DOHH2 (cell line): Measurements from ENCODE around the gene MCF2L.

Source experiments
- H3F3A ChIP-seq: fragments of 200-600 bp; sonication (generic), shearing (Covaris generic); 2 replicates; pipeline ENCODE4 v1.6.0; 2016; ENCODE audit warnings: antibody characterized with exemption, mild to moderate bottlenecking; ENCODE audit not compliant: control insufficient read depth, insufficient read depth
- H3K27ac ChIP-seq: fragments of 200-600 bp; sonication (generic); 2 replicates; pipeline ENCODE4 v1.5.1; 2014; ENCODE audit warnings: low read depth, mild to moderate bottlenecking, low read length, moderate library complexity
- H3K27me3 ChIP-seq: fragments of 200-600 bp; sonication (generic); 2 replicates; pipeline ENCODE4 v1.6.1; 2014; ENCODE audit warnings: mild to moderate bottlenecking, low read length, mixed read lengths; ENCODE audit not compliant: control insufficient read depth
- H3K36me3 ChIP-seq: fragments of 200-600 bp; sonication (generic); 2 replicates; pipeline ENCODE4 v1.6.1; 2014; ENCODE audit warnings: mild to moderate bottlenecking, low read length, moderate library complexity, mixed read lengths; ENCODE audit not compliant: control insufficient read depth
- H3K4me1 ChIP-seq: fragments of 200-600 bp; sonication (generic); 2 replicates; pipeline ENCODE4 v1.6.1; 2014; ENCODE audit warnings: mild to moderate bottlenecking, low read length, mixed read lengths; ENCODE audit not compliant: control insufficient read depth
- H3K4me2 ChIP-seq: fragments of 200-600 bp; sonication (generic); 2 replicates; pipeline ENCODE4 v1.6.0; 2014; ENCODE audit warnings: mild to moderate bottlenecking, low read length, moderate library complexity
- H3K4me3 ChIP-seq: fragments of 200-600 bp; sonication (generic); 2 replicates; pipeline ENCODE4 v1.5.1; 2014; ENCODE audit warnings: mild to moderate bottlenecking, low read length, mixed read lengths
- H3K79me2 ChIP-seq: fragments of 200-600 bp; sonication (generic); 2 replicates; pipeline ENCODE4 v1.6.1; 2014; ENCODE audit warnings: mild to moderate bottlenecking, low read length, mixed read lengths; ENCODE audit not compliant: control insufficient read depth
- H3K9me2 ChIP-seq: fragments of 200-600 bp; sonication (generic); replicated peaks from 2 replicates; pipeline ENCODE4 v1.6.1; 2014; ENCODE audit warnings: mild to moderate bottlenecking, low read length, mixed read lengths; ENCODE audit not compliant: control insufficient read depth
- H3K9me3 ChIP-seq: fragments of 200-600 bp; sonication (generic); 2 replicates; pipeline ENCODE4 v1.6.1; 2014; ENCODE audit warnings: antibody characterized with exemption, low read length, mixed read lengths; ENCODE audit not compliant: control insufficient read depth, insufficient read depth
- H4K20me1 ChIP-seq: fragments of 200-600 bp; sonication (generic); 2 replicates; pipeline ENCODE4 v1.6.0; 2014; ENCODE audit warnings: low read depth, mild to moderate bottlenecking, antibody characterized with exemption, low read length, moderate library complexity; ENCODE audit not compliant: control insufficient read depth, insufficient read depth
- EZH2phosphoT487 ChIP-seq: fragments of 200-600 bp; sonication (generic); IDR thresholded peaks from 2 replicates; pipeline ENCODE4 v1.6.1; 2017; ENCODE audit warnings: borderline replicate concordance, mild to moderate bottlenecking, antibody characterized with exemption, low read length, moderate library complexity, mixed read lengths
- TF ChIP-seq, protein P1 (sequence below): fragments of 200-600 bp; sonication (generic); IDR thresholded peaks from one replicate; pipeline ENCODE4 v1.5.1; 2014; ENCODE audit warnings: antibody characterized with exemption, mild to moderate bottlenecking, low read depth, low read length; ENCODE audit not compliant: poor library complexity, severe bottlenecking

MCF2L gene

DNA sequence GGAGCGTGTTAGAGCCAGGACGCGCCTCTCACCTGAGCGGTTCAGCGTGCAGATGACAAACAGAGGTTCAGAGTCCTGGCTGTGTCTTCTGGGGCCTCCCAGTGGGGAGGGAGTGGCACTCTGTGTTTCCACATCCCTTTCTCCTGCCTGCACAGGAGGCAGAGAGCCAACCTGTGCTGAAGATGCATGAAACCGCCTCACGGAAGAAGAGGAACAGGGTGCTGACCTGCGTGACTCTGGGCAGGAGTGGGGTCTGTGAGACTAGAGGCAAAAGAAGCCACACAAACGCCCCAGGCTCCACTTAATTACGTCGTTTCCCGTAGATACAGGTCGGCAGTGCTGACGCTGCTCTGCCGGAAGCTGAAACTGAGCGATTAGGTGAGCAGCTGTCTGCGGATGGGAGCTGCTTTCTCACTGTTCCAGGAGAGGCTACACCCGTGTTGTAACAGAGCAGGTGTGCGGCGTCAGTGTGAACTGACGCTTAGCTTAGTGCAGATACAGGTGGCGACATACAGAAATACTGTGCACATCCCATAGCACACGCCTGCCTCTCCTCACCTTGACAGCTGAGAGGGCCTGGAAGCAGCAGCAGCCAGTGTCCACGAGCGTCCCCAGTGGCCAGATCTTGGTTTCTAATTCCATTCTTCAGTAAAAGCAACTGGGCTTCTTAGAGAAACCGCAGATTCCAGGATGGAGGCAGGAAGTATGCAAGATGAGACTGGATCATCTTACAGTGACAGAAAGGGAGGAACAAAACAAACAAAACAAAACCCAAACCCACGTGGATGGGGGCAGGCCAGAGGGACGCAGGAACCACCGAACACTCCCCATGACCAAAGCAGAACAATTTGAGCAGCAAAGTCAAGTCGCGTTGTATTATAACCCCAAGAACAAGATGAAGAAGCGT lies 37.7 kb upstream of the MCF2L start:
- H3K9me2 ChIP-seq, result no peaks in the 10 kb centered on the region
- no peaks in the 10 kb centered on the region for H3K4me1 ChIP-seq
- no peaks in the 10 kb centered on the region for H4K20me1 ChIP-seq
- no peaks in the 10 kb centered on the region for H3F3A ChIP-seq
- H3K79me2 ChIP-seq, result no peaks in the 10 kb centered on the region
- TF ChIP-seq, protein P1, sequence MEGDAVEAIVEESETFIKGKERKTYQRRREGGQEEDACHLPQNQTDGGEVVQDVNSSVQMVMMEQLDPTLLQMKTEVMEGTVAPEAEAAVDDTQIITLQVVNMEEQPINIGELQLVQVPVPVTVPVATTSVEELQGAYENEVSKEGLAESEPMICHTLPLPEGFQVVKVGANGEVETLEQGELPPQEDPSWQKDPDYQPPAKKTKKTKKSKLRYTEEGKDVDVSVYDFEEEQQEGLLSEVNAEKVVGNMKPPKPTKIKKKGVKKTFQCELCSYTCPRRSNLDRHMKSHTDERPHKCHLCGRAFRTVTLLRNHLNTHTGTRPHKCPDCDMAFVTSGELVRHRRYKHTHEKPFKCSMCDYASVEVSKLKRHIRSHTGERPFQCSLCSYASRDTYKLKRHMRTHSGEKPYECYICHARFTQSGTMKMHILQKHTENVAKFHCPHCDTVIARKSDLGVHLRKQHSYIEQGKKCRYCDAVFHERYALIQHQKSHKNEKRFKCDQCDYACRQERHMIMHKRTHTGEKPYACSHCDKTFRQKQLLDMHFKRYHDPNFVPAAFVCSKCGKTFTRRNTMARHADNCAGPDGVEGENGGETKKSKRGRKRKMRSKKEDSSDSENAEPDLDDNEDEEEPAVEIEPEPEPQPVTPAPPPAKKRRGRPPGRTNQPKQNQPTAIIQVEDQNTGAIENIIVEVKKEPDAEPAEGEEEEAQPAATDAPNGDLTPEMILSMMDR, result no peak
- TF ChIP-seq EZH2phosphoT487, result no peak
- H3K9me3 ChIP-seq, result no peaks in the 10 kb centered on the region
- no peak overlapping the region for H3K4me2 ChIP-seq
- H3K4me3 ChIP-seq, result no peak overlapping the region
- peaks cover 14% of the 10 kb centered on the region for H3K27me3 ChIP-seq
- no peak overlapping the region for H3K27ac ChIP-seq
- no peaks in the 10 kb centered on the region for H3K36me3 ChIP-seq

DNA sequence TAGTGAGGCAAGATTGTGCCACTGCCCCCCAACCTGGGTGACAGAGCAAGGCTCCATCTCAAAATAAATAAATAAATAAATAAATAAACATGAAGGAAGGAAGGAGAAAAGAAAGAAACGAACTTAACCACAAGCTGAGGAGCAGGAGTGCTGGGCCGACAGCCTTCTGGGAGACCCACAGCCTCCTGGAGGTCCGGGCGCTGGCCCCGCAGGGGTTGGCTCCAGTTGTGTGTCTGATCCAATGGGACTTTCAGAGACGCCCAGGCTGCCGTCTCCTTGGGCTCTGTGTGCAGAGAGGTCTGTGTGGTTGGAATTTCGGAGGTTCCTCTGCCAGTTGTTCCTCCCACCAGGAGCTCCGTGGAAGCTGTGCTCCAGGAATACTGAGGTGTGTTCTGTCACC lies 36.0 kb upstream of the MCF2L start:
- no peaks in the 10 kb centered on the region for H3K36me3 ChIP-seq
- H3K27ac ChIP-seq, result no peak overlapping the region
- peaks cover 14% of the 10 kb centered on the region for H3K27me3 ChIP-seq
- H3K9me2 ChIP-seq, result no peaks in the 10 kb centered on the region
- no peak for TF ChIP-seq EZH2phosphoT487
- TF ChIP-seq, protein P1, result no peak
- no peak overlapping the region for H3K4me2 ChIP-seq
- no peaks in the 10 kb centered on the region for H3K9me3 ChIP-seq
- no peaks in the 10 kb centered on the region for H4K20me1 ChIP-seq
- H3K79me2 ChIP-seq, result no peaks in the 10 kb centered on the region
- H3F3A ChIP-seq, result no peaks in the 10 kb centered on the region
- no peaks in the 10 kb centered on the region for H3K4me1 ChIP-seq
- H3K4me3 ChIP-seq, result no peak overlapping the region

DNA sequence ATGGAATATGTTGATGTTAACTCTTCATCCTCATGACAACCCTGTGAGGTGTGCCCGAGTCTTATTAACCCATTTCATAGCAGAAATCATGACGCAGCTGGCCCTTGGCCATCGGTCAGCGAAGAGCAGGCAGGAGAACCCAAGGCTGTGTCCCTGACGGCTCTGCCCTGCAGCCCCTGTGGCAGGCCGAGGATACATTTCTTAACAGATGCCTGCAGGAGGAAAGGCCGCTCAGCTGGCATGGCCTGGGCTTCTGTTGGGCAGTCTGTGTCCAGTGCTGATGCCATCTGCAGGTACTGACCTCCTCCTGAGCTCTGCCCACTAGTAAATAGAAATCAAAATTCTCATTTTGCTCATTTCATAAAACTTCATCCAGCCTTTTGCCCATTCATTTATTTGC lies 35.4 kb upstream of the MCF2L start:
- no peaks in the 10 kb centered on the region for H3K9me3 ChIP-seq
- no peak overlapping the region for H3K4me3 ChIP-seq
- H3K4me2 ChIP-seq, result no peak overlapping the region
- H3K4me1 ChIP-seq, result no peaks in the 10 kb centered on the region
- H3K27me3 ChIP-seq, result peaks cover 10% of the 10 kb centered on the region; the same call in 1 of the 2 replicates
- H4K20me1 ChIP-seq, result no peaks in the 10 kb centered on the region
- no peak overlapping the region for H3K27ac ChIP-seq
- H3K36me3 ChIP-seq, result no peaks in the 10 kb centered on the region
- TF ChIP-seq, protein P1, result no peak
- no peak for TF ChIP-seq EZH2phosphoT487
- no peaks in the 10 kb centered on the region for H3F3A ChIP-seq
- no peaks in the 10 kb centered on the region for H3K79me2 ChIP-seq
- no peaks in the 10 kb centered on the region for H3K9me2 ChIP-seq
